ENCODE data around the gene LRRTM4.

Gene LRRTM4

GRCh38 chr2:76977846-76978727 is 544.1 kb downstream of the LRRTM4 start:
- no peak for DNase-seq

- no peak for DNase-seq
Observed at GRCh38 chr2:76975752-76976151, 546.4 kb downstream of the LRRTM4 start.

GRCh38 chr2:76973610-76974009 is 548.6 kb downstream of the LRRTM4 start:
- no peak for DNase-seq

GRCh38 chr2:76965772-76966171 is 556.4 kb downstream of the LRRTM4 start:
- no peak for DNase-seq

GRCh38 chr2:76958749-76959148 is 563.4 kb downstream of the LRRTM4 start:
- DNase-seq: no peak

- no peak for DNase-seq
Observed at GRCh38 chr2:76953733-76954347, 568.3 kb downstream of the LRRTM4 start.

GRCh38 chr2:76946631-76947145 is 575.5 kb downstream of the LRRTM4 start:
- DNase-seq: no peak

- no peak for DNase-seq
Observed at GRCh38 chr2:76940559-76940958, 581.6 kb downstream of the LRRTM4 start.

GRCh38 chr2:76938153-76938552 is 584.0 kb downstream of the LRRTM4 start:
- DNase-seq: no peak

GRCh38 chr2:76932550-76932949 is 589.6 kb downstream of the LRRTM4 start:
- DNase-seq: no peak

- no peak for DNase-seq
Observed at GRCh38 chr2:76930056-76930744, 592.0 kb downstream of the LRRTM4 start.

GRCh38 chr2:76928026-76928425 is 594.1 kb downstream of the LRRTM4 start:
- DNase-seq: no peak

- no peak for DNase-seq
Observed at GRCh38 chr2:76921006-76921405, 601.2 kb downstream of the LRRTM4 start.

- DNase-seq: no peak
Observed at GRCh38 chr2:76895469-76895868, 626.7 kb downstream of the LRRTM4 start.

- DNase-seq: no peak
Observed at GRCh38 chr2:76870581-76870980, 651.6 kb downstream of the LRRTM4 start.

- no peak for DNase-seq
Observed at GRCh38 chr2:76870011-76870410, 652.2 kb downstream of the LRRTM4 start.

GRCh38 chr2:76867854-76868253 is 654.3 kb downstream of the LRRTM4 start:
- DNase-seq: no peak

- DNase-seq: no peak
Observed at GRCh38 chr2:76866464-76866863, 655.7 kb downstream of the LRRTM4 start.

GRCh38 chr2:76862901-76863300 is 659.3 kb downstream of the LRRTM4 start:
- no peak for DNase-seq

GRCh38 chr2:76861708-76862107 is 660.5 kb downstream of the LRRTM4 start:
- no peak for DNase-seq

- no peak for DNase-seq
Observed at GRCh38 chr2:76851000-76851399, 671.2 kb downstream of the LRRTM4 start.

GRCh38 chr2:76849086-76849485 is 673.1 kb downstream of the LRRTM4 start:
- DNase-seq: no peak

GRCh38 chr2:76839826-76840225 is 682.4 kb downstream of the LRRTM4 start:
- DNase-seq: no peak
